DMS 273 (cell line): Measurements from ENCODE around the gene NCBP2.
"Not testable (repeated sequence)": the region's sequence is repeated elsewhere in the genome, so short reads cannot be mapped to it uniquely, and the experiment has no call there.

ENCODE experiments used
- DNase-seq: peaks from one replicate; lab custom pipeline; 2025; ENCODE audit not compliant: unreplicated experiment; lab: John Stamatoyannopoulos, UW

Gene NCBP2

GRCh38 chr3:196968233-196969133, 26.2 kb upstream of the NCBP2 start, which contains the start of gene PIGZ:
Gene PIGZ, minus strand, starts transcription at chr3:196968833. Its CDS starts 16,802 bp downstream, at chr3:196952031.
- peak; percentile 84 for DNase-seq

GRCh38 chr3:196967412-196968232, 25.3 kb upstream of the NCBP2 start:
- DNase-seq, result no peak

- DNase-seq, result no peak
These were observed 24.4 kb upstream of the NCBP2 start for GRCh38 chr3:196966526-196967401.

GRCh38 chr3:196965804-196966173, 23.5 kb upstream of the NCBP2 start:
- DNase-seq, result no peak

- DNase-seq, result no peak
These were observed 22.9 kb upstream of the NCBP2 start for GRCh38 chr3:196965112-196965803.

GRCh38 chr3:196963631-196963953, 21.3 kb upstream of the NCBP2 start:
- no peak for DNase-seq

GRCh38 chr3:196962930-196963630, 20.8 kb upstream of the NCBP2 start:
- no peak for DNase-seq

- DNase-seq, result peak; percentile 31
These were observed 20.0 kb upstream of the NCBP2 start for GRCh38 chr3:196962108-196962929.

- DNase-seq, result no peak
These were observed 12.5 kb upstream of the NCBP2 start for GRCh38 chr3:196954832-196955231.

GRCh38 chr3:196951371-196951770, 9.0 kb upstream of the NCBP2 start:
- no peak for DNase-seq

GRCh38 chr3:196949750-196950149, 7.4 kb upstream of the NCBP2 start:
- no peak for DNase-seq

GRCh38 chr3:196949285-196949619, 6.9 kb upstream of the NCBP2 start:
- no peak for DNase-seq

GRCh38 chr3:196948442-196949284, 6.3 kb upstream of the NCBP2 start:
- peak; percentile 69 for DNase-seq

- no peak for DNase-seq
These were observed 5.6 kb upstream of the NCBP2 start for GRCh38 chr3:196947860-196948441.

- DNase-seq, result peak; percentile 44
These were observed 5.0 kb upstream of the NCBP2 start for GRCh38 chr3:196947136-196947859.

- not testable (repeated sequence) for DNase-seq
These were observed 1.9 kb upstream of the NCBP2 start for GRCh38 chr3:196944037-196944790.

- DNase-seq, result peak; percentile 64
These were observed 568 bp upstream of the NCBP2 start for GRCh38 chr3:196942915-196943277.
